Endothelial cell (in vitro differentiated cells): ENCODE results near the gene SPRR2A. TPM values are rescaled to one million over a fixed set of nuclear protein-coding genes. Genes with fewer than 3 reads are reported as not detected.

Source experiments
- DNase-seq: peaks from one replicate; pipeline ENCODE4 v3.0.0; 2021; ENCODE audit warnings: low spot score
- H3K27ac Mint-ChIP-seq: one replicate; pipeline ENCODE4 v1.8.0; 2021; ENCODE audit warnings: mixed read lengths, inconsistent platforms; ENCODE audit not compliant: unreplicated experiment
- H3K27me3 Mint-ChIP-seq: one replicate; pipeline ENCODE4 v1.8.0; 2021; ENCODE audit warnings: mild to moderate bottlenecking, moderate library complexity, mixed read lengths, inconsistent platforms; ENCODE audit not compliant: unreplicated experiment
- H3K36me3 Mint-ChIP-seq: one replicate; pipeline ENCODE4 v1.8.0; 2021; ENCODE audit warnings: mild to moderate bottlenecking, low read depth, mixed read lengths, inconsistent platforms; ENCODE audit not compliant: unreplicated experiment
- H3K4me1 Mint-ChIP-seq: one replicate; pipeline ENCODE4 v1.8.0; 2021; ENCODE audit warnings: mild to moderate bottlenecking, mixed read lengths, inconsistent platforms; ENCODE audit not compliant: unreplicated experiment
- H3K4me3 Mint-ChIP-seq: one replicate; pipeline ENCODE4 v1.8.0; 2021; ENCODE audit warnings: mild to moderate bottlenecking, mixed read lengths, inconsistent platforms; ENCODE audit not compliant: unreplicated experiment
- H3K9me3 Mint-ChIP-seq: one replicate; pipeline ENCODE4 v1.8.0; 2021; ENCODE audit warnings: mixed read lengths, inconsistent platforms; ENCODE audit not compliant: unreplicated experiment
- CTCF ChIP-seq: fragments of 200-600 bp; sonication (generic); IDR thresholded peaks from one replicate; pipeline ENCODE4 v1.5.0; 2021; ENCODE audit warnings: antibody characterized with exemption; ENCODE audit not compliant: unreplicated experiment
- total RNA-seq: library from RNA; stranded (reverse); fragmentation: NEBNext Ultra II Directional; extraction: Animal tissue kit (Norgen Biotek cat#: 25700); gene quantifications from one replicate; pipeline ENCODE4 v1.2.1, GENCODE V29; 2021; ENCODE audit not compliant: unreplicated experiment

Gene SPRR2A
- total RNA-seq, 1 donor from 2014 or later: not detected

- no peak for DNase-seq
- H3K4me3 Mint-ChIP-seq: no peak overlapping the region
- no peak for TF ChIP-seq CTCF
- no peaks in the 10 kb centered on the region for H3K4me1 Mint-ChIP-seq
- H3K27me3 Mint-ChIP-seq: no peaks in the 10 kb centered on the region
- no peaks in the 10 kb centered on the region for H3K9me3 Mint-ChIP-seq
- H3K36me3 Mint-ChIP-seq: no peaks in the 10 kb centered on the region
- no peak overlapping the region for H3K27ac Mint-ChIP-seq
Measured at GRCh38 chr1:153035211-153035610, 22.1 kb downstream of the SPRR2A start.

- no peak for TF ChIP-seq CTCF
- DNase-seq: peak; percentile 18
Measured at GRCh38 chr1:153032677-153033308, 24.5 kb downstream of the SPRR2A start.

GRCh38 chr1:153032073-153032472 lies 25.2 kb downstream of the SPRR2A start:
- DNase-seq: no peak
- Mint-ChIP-seq H3K9me3 (no peaks in the 10 kb centered on the region), H3K27me3 (no peaks in the 10 kb centered on the region), H3K36me3 (no peaks in the 10 kb centered on the region), H3K4me1 (peaks cover 3% of the 10 kb centered on the region), H3K27ac (no peak overlapping the region), H3K4me3 (no peak overlapping the region)
- no peak for TF ChIP-seq CTCF

More at GRCh38 chr1:153032677-153033308, 24.5 kb downstream of the SPRR2A start:
- no peaks in the 10 kb centered on the region for H3K4me1 Mint-ChIP-seq
- no peak overlapping the region for H3K27ac Mint-ChIP-seq
- no peaks in the 10 kb centered on the region for H3K27me3 Mint-ChIP-seq
- no peaks in the 10 kb centered on the region for H3K36me3 Mint-ChIP-seq
- no peak overlapping the region for H3K4me3 Mint-ChIP-seq
- no peaks in the 10 kb centered on the region for H3K9me3 Mint-ChIP-seq

GRCh38 chr1:153030895-153031294 lies 26.4 kb downstream of the SPRR2A start, which contains the start of gene SPRR1B:
Gene SPRR1B (plus strand): TSS chr1:153031203. CDS start chr1:153032346, 1,143 bp downstream.
- H3K27me3 Mint-ChIP-seq: no peaks in the 10 kb centered on the region

More at GRCh38 chr1:153030895-153031294, 26.4 kb downstream of the SPRR2A start, which contains the start of gene SPRR1B:
- no peaks in the 10 kb centered on the region for H3K9me3 Mint-ChIP-seq
- DNase-seq: no peak
- no peak for TF ChIP-seq CTCF
- no peak within 1 kb of the TSS for H3K4me3 Mint-ChIP-seq
- no peaks in the 10 kb centered on the region for H3K36me3 Mint-ChIP-seq
- peaks cover 8% of the 10 kb centered on the region for H3K4me1 Mint-ChIP-seq
- no peak within 1 kb of the TSS for H3K27ac Mint-ChIP-seq
